H9 (cell line): ENCODE results near the gene TMEM121. TPM values are rescaled to one million over a fixed set of nuclear protein-coding genes. Genes with fewer than 3 reads are reported as not detected.

Experiments used
- DNase-seq: peaks from one replicate; pipeline ENCODE4 v3.0.0-alpha.2; 2017
- H2AFZ ChIP-seq: one replicate; pipeline ENCODE4 v1.6.1; 2013; ENCODE audit warnings: mild to moderate bottlenecking, low read length, control low read depth, moderate library complexity
- H2AK5ac ChIP-seq: 2 replicates; pipeline ENCODE4 v1.6.1; 2013; ENCODE audit warnings: low read length, control low read depth, mixed read lengths; ENCODE audit not compliant: insufficient read length
- H2BK120ac ChIP-seq: one replicate; pipeline ENCODE4 v1.6.1; 2013; ENCODE audit warnings: low read depth, mild to moderate bottlenecking, low read length, control low read depth, inconsistent platforms; ENCODE audit not compliant: poor library complexity, severe bottlenecking
- H2BK12ac ChIP-seq: 2 replicates; pipeline ENCODE4 v1.6.1; 2013; ENCODE audit warnings: low read length, control low read depth, mixed read lengths, low read depth; ENCODE audit not compliant: insufficient read length
- H2BK15ac ChIP-seq: 2 replicates; pipeline ENCODE4 v1.6.1; 2013; ENCODE audit warnings: low read depth, low read length, control low read depth
- H2BK20ac ChIP-seq: one replicate; pipeline ENCODE4 v1.6.1; 2013; ENCODE audit warnings: low read depth, mild to moderate bottlenecking, low read length, control low read depth, inconsistent platforms; ENCODE audit not compliant: poor library complexity, severe bottlenecking
- H2BK5ac ChIP-seq: 2 replicates; pipeline ENCODE4 v1.6.1; 2013; ENCODE audit warnings: low read length, control low read depth, mixed read lengths; ENCODE audit not compliant: insufficient read length
- H3K14ac ChIP-seq: 2 replicates; pipeline ENCODE4 v1.6.1; 2013; ENCODE audit warnings: low read length, control low read depth; ENCODE audit not compliant: insufficient read depth
- H3K18ac ChIP-seq: 2 replicates; pipeline ENCODE4 v1.6.1; 2013; ENCODE audit warnings: low read depth, mild to moderate bottlenecking, mixed read lengths, low read length, control low read depth; ENCODE audit not compliant: insufficient read length
- H3K23ac ChIP-seq: 2 replicates; pipeline ENCODE4 v1.6.1; 2013; ENCODE audit warnings: low read length, control low read depth, mixed read lengths, low read depth; ENCODE audit not compliant: insufficient read length
- H3K23me2 ChIP-seq: 2 replicates; pipeline ENCODE4 v1.6.1; 2013; ENCODE audit warnings: low read depth, mild to moderate bottlenecking, mixed read lengths, low read length, control low read depth; ENCODE audit not compliant: insufficient read length, poor library complexity, severe bottlenecking
- H3K27ac ChIP-seq: 2 replicates; pipeline ENCODE4 v1.5.1; 2013; ENCODE audit warnings: low read length, control low read depth, mixed read lengths, low read depth; ENCODE audit not compliant: insufficient read length
- H3K27me3 ChIP-seq: 2 replicates; pipeline ENCODE4 v1.6.1; 2013; ENCODE audit warnings: low read length, control low read depth, inconsistent platforms; ENCODE audit not compliant: insufficient read depth
- H3K4ac ChIP-seq: 2 replicates; pipeline ENCODE4 v1.6.1; 2013; ENCODE audit warnings: low read depth, mild to moderate bottlenecking, control low read depth, inconsistent platforms, low read length, moderate library complexity
- H3K4me1 ChIP-seq: 2 replicates; pipeline ENCODE4 v1.6.1; 2013; ENCODE audit warnings: low read length, control low read depth, inconsistent platforms; ENCODE audit not compliant: insufficient read depth
- H3K4me2 ChIP-seq: 2 replicates; pipeline ENCODE4 v1.6.1; 2013; ENCODE audit warnings: low read length, control low read depth, mixed read lengths; ENCODE audit not compliant: insufficient read length, insufficient read depth
- H3K56ac ChIP-seq: 2 replicates; pipeline ENCODE4 v1.6.1; 2013; ENCODE audit warnings: low read depth, mild to moderate bottlenecking, mixed read lengths, low read length, control low read depth; ENCODE audit not compliant: insufficient read length
- H3K79me1 ChIP-seq: 2 replicates; pipeline ENCODE4 v1.6.1; 2013; ENCODE audit warnings: low read depth, mild to moderate bottlenecking, moderate library complexity, low read length, control low read depth, inconsistent platforms; ENCODE audit not compliant: insufficient read depth, poor library complexity, severe bottlenecking
- H3K79me2 ChIP-seq: 2 replicates; pipeline ENCODE4 v1.6.1; 2013; ENCODE audit warnings: low read length, control low read depth, inconsistent platforms; ENCODE audit not compliant: insufficient read depth
- H3K9ac ChIP-seq: 2 replicates; pipeline ENCODE4 v1.6.1; 2013; ENCODE audit warnings: low read length, control low read depth, mixed read lengths; ENCODE audit not compliant: insufficient read length; ENCODE audit errors: extremely low read depth
- H3K9me3 ChIP-seq: one replicate; pipeline ENCODE4 v1.6.1; 2013; ENCODE audit warnings: low read depth, low read length, inconsistent platforms; ENCODE audit not compliant: control insufficient read depth
- H3T11ph ChIP-seq: one replicate; pipeline ENCODE4 v1.6.1; 2013; ENCODE audit warnings: mild to moderate bottlenecking, low read length, control low read depth, inconsistent platforms
- H4K20me1 ChIP-seq: one replicate; pipeline ENCODE4 v1.6.1; 2013; ENCODE audit not compliant: control insufficient read depth, insufficient read length, insufficient read depth
- H4K5ac ChIP-seq: 2 replicates; pipeline ENCODE4 v1.6.1; 2013; ENCODE audit warnings: low read depth, mild to moderate bottlenecking, mixed read lengths, low read length, control low read depth; ENCODE audit not compliant: insufficient read length
- H4K8ac ChIP-seq: replicated peaks from 2 replicates; pipeline ENCODE4 v1.6.1; 2013; ENCODE audit warnings: low read length, control low read depth, mixed read lengths, low read depth; ENCODE audit not compliant: insufficient read length
- H4K91ac ChIP-seq: 2 replicates; pipeline ENCODE4 v1.6.1; 2013; ENCODE audit warnings: low read depth, mild to moderate bottlenecking, moderate library complexity, mixed read lengths, low read length, control low read depth; ENCODE audit not compliant: insufficient read length
- H3K27ac Mint-ChIP-seq, 3 experiments: 2 replicates in 2 of 3; 3 replicates in 1 of 3; pipeline ENCODE4 v1.8.0; 2020 to 2021; ENCODE audit warnings: mixed read lengths in 3 of 3, mild to moderate bottlenecking in 1 of 3, moderate library complexity in 1 of 3
- H3K27me3 Mint-ChIP-seq: 2 replicates; pipeline ENCODE4 v1.8.0; 2021; ENCODE audit warnings: low read depth, mild to moderate bottlenecking, moderate library complexity, mixed read lengths
- H3K36me3 Mint-ChIP-seq, 3 experiments: 2 replicates in 2 of 3; 3 replicates in 1 of 3; pipeline ENCODE4 v1.8.0; 2020 to 2021; ENCODE audit warnings: low read depth in 3 of 3, mixed read lengths in 3 of 3; ENCODE audit not compliant: insufficient read depth in 1 of 3
- H3K4me1 Mint-ChIP-seq, 2 experiments: 2 replicates each; pipeline ENCODE4 v1.8.0; 2020; ENCODE audit warnings: mixed read lengths in 2 of 2
- H3K4me3 Mint-ChIP-seq, 2 experiments: 2 replicates in 1 of 2; 3 replicates in 1 of 2; pipeline ENCODE4 v1.8.0; 2020 to 2021; ENCODE audit warnings: mild to moderate bottlenecking in 2 of 2, mixed read lengths in 2 of 2, moderate library complexity in 1 of 2
- H3K9me3 Mint-ChIP-seq, 2 experiments: 2 replicates in 1 of 2; 3 replicates in 1 of 2; pipeline ENCODE4 v1.8.0; 2020; ENCODE audit warnings: mild to moderate bottlenecking in 2 of 2, mixed read lengths in 2 of 2, moderate library complexity in 1 of 2
- CTCF ChIP-seq: fragments of 200-600 bp; sonication (generic); conservative IDR thresholded peaks from 3 replicates; pipeline ENCODE4 v1.8.0; 2021; ENCODE audit warnings: antibody characterized with exemption, mild to moderate bottlenecking
- WGBS: extraction: QIAGEN DNeasy Blood & Tissue Kit; methylation state at CpG from one replicate; pipeline ENCODE4 v1.1.7; 2013; ENCODE audit warnings: missing lambda C conversion rate, low lambda C conversion rate, mixed read lengths; ENCODE audit not compliant: insufficient read length; ENCODE audit errors: extremely low coverage; 5-methylcytosine and 5-hydroxymethylcytosine counted together
- total RNA-seq: library from RNA; stranded (reverse); gene quantifications from 2 replicates; pipeline ENCODE4 v1.2.1, GENCODE V29; 2021

TMEM121 gene
- total RNA-seq, 1 experiment from 2014 or later = 2.6 TPM

GRCh38 chr14:105494606-105494929 lies 31.8 kb upstream of the TMEM121 start:
- Histone ChIP-seq H2BK12ac (no peak overlapping the region), H3K4me1 (no peaks in the 10 kb centered on the region), H2AK5ac (no peak overlapping the region), H2BK5ac (no peak overlapping the region), H3K27ac (no peak overlapping the region), H3K9ac (no peak overlapping the region), H3K79me1 (no peaks in the 10 kb centered on the region), H3K9me3 (no peaks in the 10 kb centered on the region), H3K4me2 (no peak overlapping the region), H4K91ac (no peak overlapping the region), H2BK15ac (no peak overlapping the region), H4K5ac (no peak overlapping the region), H3T11ph (no peak overlapping the region), H3K18ac (no peak overlapping the region), H4K20me1 (no peaks in the 10 kb centered on the region), H3K23me2 (peaks cover 3% of the 10 kb centered on the region), H2BK120ac (no peak overlapping the region), H2BK20ac (no peak overlapping the region), H3K27me3 (no peaks in the 10 kb centered on the region), H3K56ac (no peak overlapping the region), H3K23ac (no peak overlapping the region), H2AFZ (no peak overlapping the region), H3K4ac (no peak overlapping the region), H3K14ac (no peak overlapping the region), H4K8ac (no peak overlapping the region), H3K79me2 (no peaks in the 10 kb centered on the region)
- peaks cover under 1% of the 10 kb centered on the region for H3K27me3 Mint-ChIP-seq
- peaks cover under 1 to 8% of the 10 kb centered on the region in 2 experiments for H3K4me1 Mint-ChIP-seq
- WGBS = no CpG with 5 or more reads among the region's 6 CpGs
- H3K4me3 Mint-ChIP-seq = no peak overlapping the region
- DNase-seq = no peak
- no peak overlapping the region; a peak in 1 of 7 replicates for H3K27ac Mint-ChIP-seq
- H3K9me3 Mint-ChIP-seq = peaks cover 0 to 4% of the 10 kb centered on the region in 2 experiments; a peak in 1 of 5 replicates
- TF ChIP-seq CTCF = no peak
- H3K36me3 Mint-ChIP-seq = peaks cover 0 to 5% (median 0%) of the 10 kb centered on the region in 3 experiments; a peak in 3 of 7 replicates
